NOMO-1 treated with DMSO at 0.1 percent for 48 hours (cell line): Measurements from ENCODE around the gene DOCK10.

Source experiments
- DNase-seq: peaks from one replicate; lab custom pipeline; 2025; ENCODE audit not compliant: unreplicated experiment; lab: John Stamatoyannopoulos, UW

DOCK10 gene

DNA sequence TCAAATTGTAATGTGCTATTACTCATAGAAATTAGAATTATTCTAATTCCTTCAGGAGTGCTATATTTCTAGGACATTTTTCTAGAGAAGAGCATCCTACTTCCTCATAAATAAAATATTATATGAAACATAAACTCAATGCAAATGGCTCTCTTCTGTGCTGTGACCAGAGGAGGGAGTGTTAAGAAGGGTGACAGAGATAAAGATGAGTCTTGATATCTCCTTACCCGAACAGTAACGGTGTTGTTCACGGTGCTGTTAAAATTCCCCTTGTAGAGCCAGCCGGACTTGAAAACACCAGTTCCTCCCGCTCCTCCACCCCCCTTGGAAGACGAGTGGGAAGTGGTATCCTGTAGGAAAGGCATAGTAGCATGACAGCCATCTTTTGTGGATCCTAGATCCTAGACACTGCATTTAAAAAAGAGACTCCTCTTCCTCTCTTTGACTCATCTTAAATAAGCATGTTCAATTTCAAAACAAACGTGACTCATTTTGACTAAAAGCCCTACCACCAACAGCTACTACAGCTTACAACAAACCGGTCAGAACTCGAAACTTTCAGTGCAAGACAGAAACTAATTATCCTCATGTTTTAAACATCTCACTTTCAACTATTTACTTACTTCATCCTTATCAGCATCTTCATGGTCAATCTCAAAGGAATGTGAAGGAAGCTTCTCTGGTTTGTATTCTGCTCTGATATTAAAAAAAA lies 156.3 kb downstream of the DOCK10 start:
- DNase-seq = peak; percentile 79

DNA sequence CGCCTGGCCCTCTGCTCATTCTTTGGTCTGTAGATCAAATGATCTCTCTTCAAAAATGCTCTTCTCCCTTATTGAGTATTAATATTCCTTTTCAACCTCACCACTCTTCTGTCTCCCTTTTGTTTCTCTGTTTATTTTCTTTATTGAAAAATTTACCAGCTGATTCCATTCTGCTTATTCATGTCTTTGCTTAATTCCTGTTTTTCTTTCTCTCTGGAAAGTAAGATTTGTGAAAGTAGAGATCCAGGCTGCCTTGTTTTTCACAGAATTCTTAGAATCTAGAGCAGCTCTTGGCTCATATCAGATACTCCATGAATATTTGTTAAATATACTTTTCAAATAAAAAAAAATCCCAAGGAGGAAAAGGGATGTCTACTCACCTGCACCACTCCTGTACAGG lies 157.0 kb downstream of the DOCK10 start:
- DNase-seq = no peak

DNA sequence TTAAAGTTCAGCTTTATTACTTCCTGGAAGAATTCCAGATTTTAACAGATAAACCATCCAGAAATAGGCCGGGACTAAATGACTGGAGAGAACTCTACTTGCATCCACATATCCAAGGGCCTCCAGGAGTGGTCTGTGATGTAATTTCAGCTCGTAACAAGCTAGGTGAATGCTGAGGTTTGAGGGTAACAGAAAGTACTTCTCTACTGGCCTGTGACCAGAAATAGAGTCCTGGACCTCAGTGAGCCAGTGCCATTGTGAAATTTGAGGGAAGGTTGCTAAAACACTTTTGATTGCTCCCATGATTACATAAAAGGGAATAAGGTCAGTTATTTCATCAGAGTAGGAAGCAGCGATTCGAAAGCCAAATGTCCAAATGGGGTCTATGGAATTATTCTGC lies 158.1 kb downstream of the DOCK10 start:
- peak; percentile 90 for DNase-seq

DNA sequence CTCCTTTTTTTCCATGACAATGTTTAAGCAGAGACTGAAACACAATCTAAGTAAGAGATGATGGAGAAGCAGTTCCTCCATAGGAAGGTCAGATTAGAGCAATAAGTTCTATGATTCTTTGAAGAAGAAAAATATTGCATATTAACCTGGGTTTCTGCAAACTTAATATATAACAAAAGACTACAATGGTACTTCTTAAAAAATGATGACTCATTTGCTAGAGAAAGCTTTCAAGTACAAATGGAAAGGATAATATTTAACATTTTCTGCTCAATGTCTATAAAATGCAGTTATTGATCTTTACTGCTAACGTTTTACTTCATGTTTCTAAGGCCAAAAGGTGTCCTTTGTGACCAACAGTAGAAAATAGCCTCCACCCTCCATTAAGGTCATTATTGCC lies 158.6 kb downstream of the DOCK10 start:
- DNase-seq = no peak

DNA sequence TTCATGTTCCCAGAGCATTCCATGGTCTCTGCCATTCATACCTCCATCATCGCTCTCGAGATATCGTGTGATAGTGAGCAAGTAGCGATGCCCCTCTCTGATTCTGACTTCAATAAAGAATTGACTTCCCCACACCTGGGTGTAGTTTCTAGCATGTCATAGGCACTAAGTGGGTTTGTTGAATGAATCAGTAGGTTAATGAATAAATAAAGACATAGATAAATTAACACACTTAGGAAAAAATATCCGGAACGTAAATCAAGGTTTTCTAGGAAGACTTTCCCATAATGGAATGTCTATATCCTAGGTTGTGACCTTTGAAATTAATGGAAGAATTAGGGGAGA lies 159.1 kb downstream of the DOCK10 start:
- DNase-seq = no peak

DNA sequence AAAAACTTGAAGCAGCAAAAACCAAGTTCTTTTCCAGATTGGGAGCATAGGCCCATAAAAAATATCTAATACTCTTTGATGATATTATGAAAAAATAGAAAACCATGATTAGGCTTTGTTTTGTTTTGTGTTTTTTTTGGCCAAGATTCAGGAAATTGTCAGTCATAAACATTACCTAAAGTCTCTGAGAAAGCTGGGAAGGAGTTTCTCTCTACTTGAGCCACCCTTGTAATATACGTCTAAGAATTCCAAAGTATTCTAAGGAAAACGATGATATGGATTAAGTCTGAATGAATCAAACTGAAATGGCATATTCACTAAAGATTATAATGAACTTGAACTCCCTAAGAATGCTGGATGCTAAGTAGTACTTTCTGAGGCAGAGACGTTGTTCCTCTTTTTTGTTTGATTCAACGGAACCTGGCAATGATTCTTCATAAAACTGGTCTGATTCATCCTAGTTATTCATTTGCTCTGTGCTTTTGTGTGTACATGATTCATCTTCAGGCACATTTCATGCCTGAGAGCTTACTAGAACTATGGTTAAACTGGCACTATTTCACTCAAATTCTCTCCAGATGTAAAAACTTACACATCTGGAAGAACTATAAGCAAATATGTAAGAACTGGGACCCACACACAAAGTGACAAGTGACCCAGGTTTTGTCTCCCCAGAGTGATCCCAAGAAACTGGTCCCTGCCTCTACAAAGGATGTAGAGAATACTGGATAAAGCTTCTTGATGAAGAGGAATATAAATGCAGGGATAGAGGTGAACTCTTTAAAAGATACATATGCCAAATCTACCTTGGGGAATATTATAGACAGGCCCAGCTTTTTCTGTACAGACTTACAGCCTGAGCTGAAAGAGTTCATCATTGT lies 159.7 kb downstream of the DOCK10 start:
- DNase-seq = peak; percentile 91

DNA sequence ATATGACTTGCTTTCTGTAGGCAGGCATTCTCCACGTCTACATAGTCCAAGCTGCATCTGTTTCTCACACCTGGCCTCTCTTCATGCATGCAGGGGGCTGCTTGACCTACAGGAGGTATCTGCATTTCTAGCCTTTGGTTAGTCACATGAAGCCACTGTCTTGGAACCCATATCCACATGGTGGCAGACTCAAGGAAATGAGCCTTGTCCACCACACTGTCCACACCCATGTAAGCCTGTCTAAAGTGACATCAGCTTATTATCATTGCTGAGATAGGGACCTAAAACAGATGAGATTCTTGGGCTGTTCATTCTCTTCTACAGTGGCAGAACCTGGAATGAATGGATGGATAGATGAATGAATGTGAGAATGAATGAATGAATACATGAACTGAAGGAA lies 160.4 kb downstream of the DOCK10 start:
- DNase-seq = no peak

DNA sequence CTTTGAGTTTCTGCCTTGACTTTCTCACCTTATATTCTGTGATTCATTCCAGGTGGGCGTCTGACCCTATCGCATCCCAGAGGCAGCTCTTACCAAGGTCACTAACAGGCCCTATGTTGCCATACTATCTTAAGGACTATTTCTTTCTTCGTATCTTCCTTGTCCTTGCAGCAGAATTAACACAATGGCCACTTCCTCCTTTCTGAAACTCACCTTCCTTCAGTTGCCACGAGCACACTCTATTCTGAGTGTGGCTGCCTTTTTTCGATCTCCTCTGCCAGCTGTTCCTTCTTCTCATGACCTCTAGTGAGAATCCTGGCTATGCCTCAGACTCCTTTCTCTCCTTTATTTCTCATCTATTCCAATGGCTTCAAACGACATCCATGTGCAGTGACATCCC lies 165.7 kb downstream of the DOCK10 start:
- DNase-seq = peak; percentile 58

DNA sequence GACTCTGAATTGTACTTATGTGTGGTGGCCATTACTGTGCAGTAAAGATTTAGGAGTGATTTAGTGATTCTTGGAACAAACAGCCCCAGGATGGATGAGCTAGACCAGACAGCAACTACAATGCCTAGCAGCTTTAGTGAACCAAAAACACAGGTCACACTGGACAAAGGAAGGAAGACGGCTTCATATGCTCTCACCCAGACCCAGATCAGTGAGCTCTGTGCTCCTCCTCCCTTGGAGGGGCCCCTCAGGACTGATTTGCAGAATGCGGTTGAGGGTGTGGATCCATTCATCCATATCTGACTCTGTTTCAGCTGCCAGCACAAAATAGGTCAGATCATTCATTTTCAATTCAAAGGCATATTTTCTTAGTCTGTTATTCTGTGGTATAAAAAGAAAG lies 166.4 kb downstream of the DOCK10 start:
- no peak for DNase-seq

DNA sequence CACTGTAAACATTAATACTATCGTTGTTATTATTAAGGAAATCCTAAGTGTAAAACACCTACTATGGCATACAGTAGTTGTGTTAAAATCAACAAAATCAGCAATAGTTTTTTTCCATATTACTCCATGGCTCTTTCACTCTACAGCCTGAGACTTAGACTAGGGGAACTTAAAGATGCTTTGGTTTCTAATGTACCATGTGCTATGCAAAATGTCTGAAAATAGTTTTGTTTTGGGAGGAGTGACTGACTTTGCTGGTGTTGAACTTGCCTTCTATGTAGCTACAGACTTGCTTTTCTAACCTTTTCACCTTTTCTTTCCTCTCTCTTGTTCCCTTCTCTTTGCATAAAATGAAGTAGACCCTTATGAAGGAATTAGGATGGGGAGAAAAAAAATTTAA lies 167.1 kb downstream of the DOCK10 start:
- no peak for DNase-seq

DNA sequence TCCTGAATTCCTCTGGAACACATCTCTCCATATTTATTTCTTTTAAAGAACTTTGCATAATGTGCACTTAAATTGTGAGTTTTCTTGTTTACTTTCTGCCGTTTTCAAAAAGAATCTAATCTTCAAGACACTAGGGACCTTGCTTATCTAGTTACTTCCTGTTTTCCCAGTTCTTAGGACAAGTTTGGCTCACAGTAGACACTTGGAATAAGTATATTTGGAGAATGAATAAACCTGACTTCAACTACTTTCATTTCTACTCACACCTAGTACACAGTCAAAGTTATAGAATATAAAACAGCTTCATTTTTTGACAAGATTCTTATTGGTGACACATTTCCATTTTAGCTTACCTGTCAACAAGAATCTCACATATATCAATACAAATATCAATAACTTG lies 170.5 kb downstream of the DOCK10 start:
- no peak for DNase-seq

DNA sequence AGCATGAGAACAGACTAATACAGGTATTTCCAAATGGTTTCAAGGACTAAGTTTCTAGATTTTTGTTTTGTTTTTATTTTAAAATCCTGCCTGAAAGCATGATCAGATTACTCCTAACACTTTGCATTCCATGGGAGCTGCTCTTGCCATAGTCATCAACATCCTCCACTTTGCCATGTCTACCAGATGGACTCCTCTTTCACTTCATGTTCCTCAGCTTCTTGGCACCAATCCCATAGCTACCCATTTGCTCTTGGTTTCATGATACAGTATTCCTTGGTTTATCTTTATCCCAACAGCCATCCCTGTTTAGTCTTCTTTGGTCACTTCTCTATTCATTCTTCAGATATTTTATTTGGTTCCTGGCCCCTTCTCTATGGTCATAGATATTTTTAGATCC lies 171.9 kb downstream of the DOCK10 start:
- no peak for DNase-seq

DNA sequence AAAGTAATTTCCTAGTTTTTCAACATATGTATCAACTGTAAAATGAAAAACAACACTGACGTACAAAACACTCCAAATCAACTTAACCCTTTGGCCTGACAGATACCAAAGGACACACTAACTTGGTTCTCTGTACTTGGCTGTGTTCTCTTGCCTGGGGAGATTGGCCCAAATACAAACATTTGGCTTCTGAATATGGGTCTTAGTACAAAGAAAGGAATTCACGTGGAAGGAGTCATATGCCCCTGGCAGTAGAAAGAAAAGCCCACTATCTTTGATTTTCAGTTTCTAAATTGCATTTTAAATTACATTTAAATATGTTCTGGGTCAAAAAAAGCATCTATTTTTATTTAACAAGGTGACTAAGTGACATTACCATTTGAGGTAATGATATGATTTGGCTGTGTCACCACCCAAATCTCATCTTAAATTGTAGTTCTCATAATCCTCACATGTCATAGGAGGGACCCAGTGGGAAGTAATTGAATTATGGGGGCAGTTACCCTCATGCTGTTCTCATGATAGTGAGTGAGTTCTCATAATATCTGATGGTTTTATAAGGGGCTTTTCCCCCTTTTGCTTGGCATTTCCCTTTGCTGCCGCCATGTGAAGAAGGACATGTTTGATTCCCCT lies 172.6 kb downstream of the DOCK10 start:
- no peak for DNase-seq

DNA sequence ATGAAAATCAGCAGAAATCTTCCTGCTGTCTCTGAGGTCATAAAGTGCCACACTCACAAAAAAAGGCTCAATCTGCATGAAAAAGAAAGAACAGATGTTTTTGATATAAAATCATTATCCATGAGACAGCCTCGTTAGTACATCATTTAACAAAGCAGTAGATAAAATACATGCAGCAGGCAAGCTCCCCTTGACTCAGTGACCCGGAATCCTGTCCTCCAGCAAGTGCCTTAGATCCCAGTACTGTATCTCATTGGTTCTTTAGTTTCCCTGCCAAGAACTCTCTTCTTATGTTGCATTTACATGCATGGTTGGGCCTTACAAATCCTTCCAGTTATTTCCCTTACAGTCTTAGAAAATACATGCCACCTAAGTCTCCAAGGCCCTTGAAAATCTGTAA lies 177.3 kb downstream of the DOCK10 start:
- DNase-seq = no peak

DNA sequence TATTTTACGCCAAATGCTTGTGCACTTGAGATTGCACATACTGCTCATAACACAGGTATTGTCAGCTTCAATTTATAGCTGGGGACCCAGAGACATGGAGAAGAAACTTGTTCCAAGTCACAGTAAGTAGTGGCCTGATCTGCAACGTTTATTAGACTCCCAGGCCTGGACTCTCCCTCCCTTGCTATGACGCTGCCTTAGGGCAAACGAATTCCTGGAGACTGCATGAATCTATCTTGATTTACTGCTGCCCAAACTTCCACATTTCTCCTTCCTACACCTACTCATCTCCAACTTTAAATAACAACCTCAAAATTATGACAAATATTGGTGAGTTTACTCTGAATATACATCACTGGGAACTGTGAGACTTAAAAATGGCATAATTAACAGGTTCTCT lies 181.0 kb downstream of the DOCK10 start:
- DNase-seq = no peak

DNA sequence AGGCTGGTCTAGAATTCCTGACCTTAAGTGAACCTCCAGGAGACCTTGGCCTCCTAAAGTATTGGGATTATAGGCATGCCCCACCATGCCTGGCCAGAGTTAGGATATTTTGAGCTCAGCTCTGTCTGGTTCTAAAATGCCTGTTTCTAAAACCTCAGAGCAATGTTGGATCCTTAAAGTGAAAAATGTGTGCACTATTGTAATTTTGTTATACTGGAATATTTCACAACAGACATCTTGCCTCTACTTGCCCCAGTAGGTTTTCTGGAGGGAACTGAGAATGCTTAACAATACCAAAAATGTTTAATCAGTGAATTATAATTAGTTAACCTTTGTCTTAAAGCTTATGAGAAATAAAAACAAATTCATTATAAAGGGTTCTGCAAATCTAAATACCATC lies 181.5 kb downstream of the DOCK10 start:
- DNase-seq = no peak

DNA sequence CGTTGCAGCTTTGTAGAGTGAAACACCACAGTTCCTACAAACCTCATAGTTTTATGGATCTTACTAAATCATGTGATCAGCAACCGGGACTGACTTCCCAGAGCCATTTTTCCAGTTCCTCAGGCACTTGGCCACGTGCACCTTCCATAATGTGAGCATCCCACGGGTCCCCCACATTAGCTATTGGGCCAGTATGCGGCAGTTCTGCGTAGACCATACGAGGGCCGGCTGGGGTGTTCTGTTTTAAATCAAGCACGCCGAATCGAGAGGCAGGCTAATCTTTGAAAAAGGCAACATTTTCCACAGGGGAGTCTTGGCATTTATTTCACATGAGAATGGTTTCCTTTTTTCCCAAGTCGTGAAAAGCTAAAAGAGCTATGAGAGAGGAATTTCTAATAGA lies 190.5 kb downstream of the DOCK10 start:
- no peak for DNase-seq

DNA sequence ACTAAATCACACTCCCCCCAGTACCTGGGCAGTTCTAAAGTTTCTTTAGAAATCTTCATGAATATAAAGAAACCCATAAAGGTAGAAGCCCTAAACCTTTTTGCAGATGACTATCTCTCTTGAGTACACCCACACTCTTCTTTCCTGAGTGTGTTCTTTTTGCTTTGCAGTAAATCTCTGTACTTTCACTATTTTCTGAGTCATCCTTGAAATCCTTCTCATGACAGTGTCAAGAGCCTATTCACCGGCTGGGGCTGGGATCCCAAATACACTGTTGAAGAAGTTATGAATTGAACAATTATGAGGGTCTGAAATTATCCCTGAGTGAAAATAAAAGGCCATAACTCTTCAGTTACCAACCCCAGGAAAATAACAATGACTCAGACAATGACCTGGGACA lies 192.2 kb downstream of the DOCK10 start:
- DNase-seq = no peak

DNA sequence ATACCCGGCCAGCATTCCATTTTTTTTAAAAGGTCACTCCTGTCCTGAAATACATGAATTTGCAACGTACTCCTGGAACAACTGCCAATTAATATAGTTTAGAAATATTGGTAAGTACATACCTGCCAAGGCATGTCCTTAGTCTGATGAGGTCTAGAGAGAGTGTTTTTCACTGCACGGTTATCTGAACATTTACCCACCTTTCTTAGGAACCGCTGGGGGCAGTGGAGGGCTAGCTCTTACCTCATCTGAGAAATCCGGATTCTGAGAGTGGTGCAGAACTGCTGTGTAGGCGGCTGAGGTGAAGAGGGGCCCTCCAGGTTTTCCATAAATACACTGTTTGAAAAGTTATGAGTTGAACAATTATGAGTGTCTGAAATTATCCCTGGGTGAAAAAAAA lies 193.0 kb downstream of the DOCK10 start:
- DNase-seq = no peak

DNA sequence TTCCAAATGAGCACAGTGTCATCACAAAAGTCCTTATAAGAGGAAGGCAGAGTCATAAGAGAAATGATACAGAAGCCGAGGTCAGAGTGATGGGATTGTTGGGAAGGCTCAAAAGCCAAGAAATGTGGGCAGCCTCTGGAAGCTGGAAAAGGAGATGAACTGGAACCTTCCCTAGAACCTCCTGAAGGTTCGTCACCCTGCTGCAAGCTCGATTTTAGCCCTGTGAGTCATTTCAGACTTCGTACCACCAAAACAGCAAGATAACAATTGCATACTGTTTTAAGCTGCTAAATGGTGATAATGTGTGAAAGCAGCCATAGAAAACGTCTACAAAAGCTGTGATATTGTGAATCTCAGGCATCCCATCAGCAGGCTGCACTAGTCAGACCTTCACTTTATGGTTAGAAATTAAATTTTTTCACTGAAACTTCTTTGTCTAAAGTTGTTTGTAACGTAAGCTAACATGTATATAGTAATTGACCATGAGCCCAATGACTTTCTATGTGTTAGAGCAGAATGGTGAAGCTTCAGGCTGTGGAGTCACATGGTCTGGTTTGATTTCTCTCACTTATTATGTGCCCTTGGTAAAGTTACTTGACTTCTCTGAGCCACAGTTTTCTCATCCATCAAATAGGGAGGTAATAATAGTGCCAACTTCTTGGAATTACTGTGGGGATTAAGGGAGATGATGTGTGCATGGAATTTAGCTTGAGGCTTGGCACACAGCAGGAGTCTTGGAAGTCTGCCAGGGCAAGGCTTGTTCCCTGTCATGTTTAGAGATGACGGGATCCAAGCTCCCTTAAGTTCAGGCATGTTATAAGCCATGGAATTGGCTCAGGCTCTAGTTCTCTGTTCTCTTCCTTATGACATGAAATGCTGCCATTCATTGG lies 194.1 kb downstream of the DOCK10 start:
- no peak for DNase-seq

DNA sequence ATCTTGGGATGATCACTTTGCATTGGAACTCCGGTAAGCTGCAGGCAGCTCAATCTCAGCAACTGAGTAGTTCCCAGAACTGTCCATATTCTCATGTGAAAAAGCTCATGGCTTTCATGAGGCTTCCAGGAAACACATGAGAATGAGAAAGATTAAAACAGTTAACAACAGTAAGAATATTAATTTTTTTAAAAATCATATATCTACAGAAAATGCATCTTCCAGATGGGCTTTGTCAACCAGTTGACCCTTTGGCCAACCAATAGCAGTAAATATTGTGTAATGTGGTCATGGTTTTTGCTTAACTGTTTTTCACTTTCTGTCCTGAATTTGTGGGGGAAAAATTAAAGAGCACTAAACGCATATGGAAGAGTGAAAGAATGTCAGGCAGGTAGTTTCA lies 194.9 kb downstream of the DOCK10 start:
- DNase-seq = no peak
